K562 (cell line): ENCODE results near the gene KCTD7. TPM values are rescaled to one million over a fixed set of nuclear protein-coding genes. Genes with fewer than 3 reads are reported as not detected.

ENCODE experiments used
- ATAC-seq: fragments of 200-7000 bp; cut with Tn5 transposase; 3 replicates; pipeline ENCODE4 v1.9.1; 2020; ENCODE audit warnings: moderate library complexity
- BruUV-seq: library from RNA; stranded (reverse); fragments of 400-500 nt; replicated peaks from 2 replicates; lab custom pipeline; 2021; lab: Mats Ljungman, UMichigan
- CTCF ChIA-PET: fragments of 300-600 bp; formaldehyde crosslinking; extraction: SDS; loops from one replicate; lab custom pipeline; 2021; ENCODE audit warnings: low intra/inter-chr PET ratio; lab: Yijun Ruan, JAX
- POLR2A ChIA-PET: fragments of 300-600, 350-650 bp; sonication (Branson Sonifier 250); formaldehyde crosslinking; extraction: SDS; loops from one replicate; lab custom pipeline; 2021; ENCODE audit warnings: antibody characterized with exemption, inconsistent platforms; lab: Yijun Ruan, JAX
- DNase-seq, 4 experiments: peaks; one replicate each; pipeline versions ENCODE4 v3.0.0 to v3.0.0-alpha.2; 2011 to 2018; ENCODE audit warnings: low spot score in 3 of 4, mixed read lengths in 3 of 4; ENCODE audit errors: extremely low read depth in 1 of 4
- FAIRE-seq: peaks from 2 replicates; lab custom pipeline; 2011; peaks lifted over from hg19 to GRCh38; lab: Jason Lieb, UNC
- H2AFZ ChIP-seq: 2 replicates; pipeline ENCODE4 v1.6.0; 2011; ENCODE audit warnings: low read depth, low read length, control low read depth, inconsistent platforms
- H3K27ac ChIP-seq: fragments of 200-600 bp; 3 replicates; pipeline ENCODE4 v1.8.0; 2011; ENCODE audit warnings: low read depth, mild to moderate bottlenecking, control low read depth, inconsistent platforms, low read length, moderate library complexity, mixed read lengths; ENCODE audit errors: extremely low read depth
- H3K27me3 ChIP-seq, 2 experiments: fragments of 300-600 bp in 1 of 2; 2 replicates in 1 of 2; 3 replicates in 1 of 2; pipeline versions ENCODE4 v1.6.0 to v1.8.0; 2011; ENCODE audit warnings: inconsistent platforms in 2 of 2, low read length in 2 of 2, mild to moderate bottlenecking in 1 of 2, mixed read lengths in 1 of 2, moderate library complexity in 1 of 2; ENCODE audit not compliant: control insufficient read depth in 2 of 2, insufficient read depth in 2 of 2
- H3K36me3 ChIP-seq: fragments of 300-600 bp; 3 replicates; pipeline ENCODE4 v1.8.0; 2011; ENCODE audit warnings: mild to moderate bottlenecking, low read length, inconsistent platforms; ENCODE audit not compliant: control insufficient read depth, insufficient read depth
- H3K4me1 ChIP-seq, 2 experiments: fragments of 200-600 bp in 1 of 2; replicated peaks in 1 of 2; 2 replicates in 1 of 2; 3 replicates in 1 of 2; pipeline versions ENCODE4 v1.5.1 to v1.8.0; 2011; ENCODE audit warnings: inconsistent platforms in 2 of 2, low read length in 2 of 2, mild to moderate bottlenecking in 1 of 2, mixed read lengths in 1 of 2, moderate library complexity in 1 of 2; ENCODE audit not compliant: control insufficient read depth in 2 of 2, insufficient read depth in 2 of 2
- H3K4me2 ChIP-seq: 2 replicates; pipeline ENCODE4 v1.6.1; 2011; ENCODE audit warnings: low read length, control low read depth, inconsistent platforms, mixed read lengths; ENCODE audit not compliant: insufficient read depth
- H3K4me3 ChIP-seq: fragments of 200-600 bp; sonication (generic), shearing (Covaris generic); 2 replicates; pipeline ENCODE4 v1.5.1; 2016; ENCODE audit warnings: control low read depth, inconsistent platforms
- H3K79me2 ChIP-seq: fragments of 200-600 bp; 3 replicates; pipeline ENCODE4 v1.8.0; 2011; ENCODE audit warnings: low read length, inconsistent platforms; ENCODE audit not compliant: control insufficient read depth, insufficient read depth
- H3K9ac ChIP-seq, 2 experiments: 2 replicates each; pipeline versions ENCODE4 v1.6.0 to v1.6.1; 2011; ENCODE audit warnings: low read depth in 2 of 2, low read length in 2 of 2, control low read depth in 1 of 2, inconsistent platforms in 1 of 2, mild to moderate bottlenecking in 1 of 2, mixed read lengths in 1 of 2; ENCODE audit not compliant: insufficient read depth in 1 of 2
- H3K9me1 ChIP-seq: one replicate; pipeline ENCODE4 v1.6.0; 2011; ENCODE audit warnings: inconsistent platforms, mild to moderate bottlenecking, low read length, moderate library complexity; ENCODE audit not compliant: control insufficient read depth, insufficient read depth
- H3K9me3 ChIP-seq: replicated peaks from 2 replicates; pipeline ENCODE4 v1.5.1; 2011; ENCODE audit warnings: low read depth, low read length, inconsistent platforms; ENCODE audit not compliant: control insufficient read depth, insufficient read depth
- H4K20me1 ChIP-seq: replicated peaks from 2 replicates; pipeline ENCODE4 v1.6.1; 2011; ENCODE audit warnings: low read length, inconsistent platforms, mixed read lengths; ENCODE audit not compliant: control insufficient read depth, insufficient read depth
- BHLHE40 ChIP-seq: IDR thresholded peaks from 2 replicates; pipeline ENCODE4 v1.6.1; 2011; ENCODE audit warnings: low read length, improper control_type of control experiment
- EHMT2 ChIP-seq: fragments of 450-650 bp; IDR thresholded peaks from 2 replicates; pipeline ENCODE4 v1.6.1; 2018; ENCODE audit warnings: antibody characterized with exemption
- EZH2 ChIP-seq: IDR thresholded peaks from 2 replicates; pipeline ENCODE4 v1.6.1; 2012; ENCODE audit warnings: low read depth, mild to moderate bottlenecking, inconsistent platforms, low read length, borderline replicate concordance
- FOXA1 ChIP-seq: fragments of 450-650 bp; IDR thresholded peaks from 2 replicates; pipeline ENCODE4 v1.6.1; 2016; ENCODE audit warnings: mild to moderate bottlenecking, borderline replicate concordance
- FOXJ3 ChIP-seq: sonication (generic); formaldehyde crosslinking; IDR thresholded peaks from 2 replicates; pipeline ENCODE4 v1.4.0; 2020; ENCODE audit warnings: mild to moderate bottlenecking, missing genetic modification reagents
- GMEB1 ChIP-seq: fragments of 250-450 bp; sonication (Bioruptor Pico); IDR thresholded peaks from 2 replicates; pipeline ENCODE4 v1.4.0; 2020; ENCODE audit warnings: mild to moderate bottlenecking
- MCM5 ChIP-seq: fragments of 450-650 bp; IDR thresholded peaks from 2 replicates; pipeline ENCODE4 v1.6.1; 2016; ENCODE audit warnings: low read depth
- RB1 ChIP-seq: fragments of 450-650 bp; IDR thresholded peaks from 2 replicates; pipeline ENCODE4 v1.6.1; 2017; ENCODE audit warnings: low read depth, mild to moderate bottlenecking
- SIRT6 ChIP-seq: IDR thresholded peaks from one replicate; pipeline ENCODE4 v1.6.1; 2012; ENCODE audit warnings: low read depth, mild to moderate bottlenecking, control low read depth, inconsistent platforms, low read length, moderate library complexity
- SMAD4 ChIP-seq: fragments of 250-450 bp; sonication (Bioruptor Pico); conservative IDR thresholded peaks from 2 replicates; pipeline ENCODE4 v1.8.0; 2021; ENCODE audit warnings: inconsistent platforms, mild to moderate bottlenecking, moderate library complexity
- SPI1 ChIP-seq: IDR thresholded peaks from 2 replicates; pipeline ENCODE4 v1.6.1; 2011; ENCODE audit warnings: low read depth, low read length, control low read depth, borderline replicate concordance
- ZNF263 ChIP-seq: sonication (generic); formaldehyde crosslinking; IDR thresholded peaks from 2 replicates; pipeline ENCODE4 v1.8.0; 2022; ENCODE audit warnings: mild to moderate bottlenecking, missing genetic modification reagents, borderline replicate concordance
- ZNF561 ChIP-seq: fragments of 450-650 bp; formaldehyde crosslinking; conservative IDR thresholded peaks from 2 replicates; pipeline ENCODE4 v1.4.0; 2020; ENCODE audit warnings: mild to moderate bottlenecking, moderate library complexity
- ZNF586 ChIP-seq: fragments of 450-650 bp; formaldehyde crosslinking; conservative IDR thresholded peaks from 2 replicates; pipeline ENCODE4 v1.4.0; 2020; ENCODE audit warnings: mild to moderate bottlenecking, moderate library complexity
- ZNF75A ChIP-seq: fragments of 450-650 bp; formaldehyde crosslinking; IDR thresholded peaks from 2 replicates; pipeline ENCODE4 v1.4.0; 2020; ENCODE audit warnings: mild to moderate bottlenecking
- ZNF79 ChIP-seq: fragments of 250-450 bp; sonication (Bioruptor Pico); IDR thresholded peaks from 2 replicates; pipeline ENCODE4 v1.4.0; 2020; ENCODE audit warnings: low read depth, mild to moderate bottlenecking, moderate library complexity
- WGBS: fragments of 100-300 bp; shearing (Covaris generic); methylation state at CpG from one replicate; pipeline ENCODE4 v1.1.6; 2016; ENCODE audit warnings: low coverage, mixed read lengths; ENCODE audit not compliant: insufficient coverage; ENCODE audit errors: missing lambda C conversion rate; 5-methylcytosine and 5-hydroxymethylcytosine counted together
- in situ Hi-C: fragments of 300-500 bp; cut with MboI; formaldehyde crosslinking; loops from 4 replicates; pipeline ENCODE4 v1.15.0; 2018; ENCODE audit warnings: inconsistent platforms, mixed read lengths
- intact Hi-C: fragments of 100-400 bp; cut with micrococcal nuclease; formaldehyde crosslinking; loops from 2 replicates; pipeline ENCODE4 v1.14.2; 2022
- polyA plus RNA-seq, 8 experiments: library from polyadenylated mRNA; depleted of rRNA in 4 of 8; stranded (reverse) in 5 of 8; unstranded in 3 of 8; fragments of >200 nt; fragmentation: Nextera tagmentation in 2 of 8; fragmentation: Illumina TruSeq in 1 of 8; extraction: Ambion mirVana in 2 of 8; extraction: Trizol in 1 of 8; gene quantifications; 2 replicates each; pipeline versions ENCODE4 v1.2.1 to v1.2.3, GENCODE V29; 2011 to 2014; ENCODE audit warnings: inconsistent platforms in 1 of 8, missing spikeins in 1 of 8
- total RNA-seq, 7 experiments: library from RNA; depleted of rRNA in 6 of 7; stranded (reverse); fragments of >200 nt in 6 of 7; fragmentation: Illumina TruSeq in 2 of 7; extraction: Trizol in 2 of 7; gene quantifications; 2 replicates each; pipeline versions ENCODE4 v1.2.1 to v1.2.3, GENCODE V29; 2011 to 2021; ENCODE audit warnings: low replicate concordance in 1 of 7
- TF ChIP-seq, protein P1 (sequence below): fragments of 250-450 bp; sonication (Bioruptor Pico); IDR thresholded peaks from 2 replicates; pipeline ENCODE4 v1.4.0; 2020; ENCODE audit warnings: mild to moderate bottlenecking, moderate library complexity, borderline replicate concordance

Gene KCTD7
- total and polyA plus RNA-seq, 9 of the 15 experiments (the other 6 are each of a cell fraction or from before 2014, with no cell fraction given), result 1.5 to 26.0 (median 9.0) TPM

GRCh38 chr7:66643395-66643794, 14.7 kb downstream of the KCTD7 start:
- Histone ChIP-seq H3K4me2 (no peak overlapping the region), H3K4me1 (peaks cover 19 to 22% of the 10 kb centered on the region in 2 experiments), H3K9ac (no peak overlapping the region), H4K20me1 (peaks cover 13% of the 10 kb centered on the region), H3K27me3 (no peaks in the 10 kb centered on the region), H3K9me3 (no peaks in the 10 kb centered on the region), H3K4me3 (no peak overlapping the region), H3K27ac (no peak overlapping the region), H3K79me2 (no peaks in the 10 kb centered on the region), H3K9me1 (peaks cover 6% of the 10 kb centered on the region), H2AFZ (no peak overlapping the region), H3K36me3 (peaks cover 43% of the 10 kb centered on the region)
- ATAC-seq, result no peak
- DNase-seq, result no peak
- BruUV-seq, result no TSS peak
- intact Hi-C loops (no loop called here), in situ Hi-C loops (no loop called here)
- ChIA-PET CTCF (no interaction called here), POLR2A (interaction anchor here (1.4 to 1.8 kb wide), 2 partner anchors 11 kb away, joined by 4 to 5 read pairs; no protein-coding TSS in a partner anchor)
- no peak for TF ChIP-seq ZNF263 (CRISPR knock-in tag)
- no peak for TF ChIP-seq ZNF75A (CRISPR knock-in tag)
- no peak for TF ChIP-seq SIRT6
- no peak for TF ChIP-seq BHLHE40
- TF ChIP-seq, protein P1, sequence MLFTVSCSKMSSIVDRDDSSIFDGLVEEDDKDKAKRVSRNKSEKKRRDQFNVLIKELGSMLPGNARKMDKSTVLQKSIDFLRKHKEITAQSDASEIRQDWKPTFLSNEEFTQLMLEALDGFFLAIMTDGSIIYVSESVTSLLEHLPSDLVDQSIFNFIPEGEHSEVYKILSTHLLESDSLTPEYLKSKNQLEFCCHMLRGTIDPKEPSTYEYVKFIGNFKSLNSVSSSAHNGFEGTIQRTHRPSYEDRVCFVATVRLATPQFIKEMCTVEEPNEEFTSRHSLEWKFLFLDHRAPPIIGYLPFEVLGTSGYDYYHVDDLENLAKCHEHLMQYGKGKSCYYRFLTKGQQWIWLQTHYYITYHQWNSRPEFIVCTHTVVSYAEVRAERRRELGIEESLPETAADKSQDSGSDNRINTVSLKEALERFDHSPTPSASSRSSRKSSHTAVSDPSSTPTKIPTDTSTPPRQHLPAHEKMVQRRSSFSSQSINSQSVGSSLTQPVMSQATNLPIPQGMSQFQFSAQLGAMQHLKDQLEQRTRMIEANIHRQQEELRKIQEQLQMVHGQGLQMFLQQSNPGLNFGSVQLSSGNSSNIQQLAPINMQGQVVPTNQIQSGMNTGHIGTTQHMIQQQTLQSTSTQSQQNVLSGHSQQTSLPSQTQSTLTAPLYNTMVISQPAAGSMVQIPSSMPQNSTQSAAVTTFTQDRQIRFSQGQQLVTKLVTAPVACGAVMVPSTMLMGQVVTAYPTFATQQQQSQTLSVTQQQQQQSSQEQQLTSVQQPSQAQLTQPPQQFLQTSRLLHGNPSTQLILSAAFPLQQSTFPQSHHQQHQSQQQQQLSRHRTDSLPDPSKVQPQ (CRISPR knock-in tag), result no peak
- no peak for TF ChIP-seq FOXA1
- TF ChIP-seq ZNF561 (CRISPR knock-in tag), result no peak
- TF ChIP-seq ZNF79 (CRISPR knock-in tag), result no peak
- TF ChIP-seq FOXJ3 (CRISPR knock-in tag), result no peak
- no peak for TF ChIP-seq MCM5
- no peak for TF ChIP-seq RB1
- TF ChIP-seq GMEB1, result no peak
- no peak for TF ChIP-seq SMAD4 (CRISPR knock-in tag)
- TF ChIP-seq EHMT2, result no peak
- no peak for TF ChIP-seq EZH2
- TF ChIP-seq SPI1, result no peak
- no peak for TF ChIP-seq ZNF586
- WGBS, result 66% methylated on average over 2 of the region's 2 CpGs
- FAIRE-seq, result no peak
